Prostate gland (tissue), 2 donors: Measurements from ENCODE around the gene RIC8A. TPM values are rescaled to one million over a fixed set of nuclear protein-coding genes. Genes with fewer than 3 reads are reported as not detected.
A peak's percentile ranks its signal among the peaks of the same experiment; 100 is the strongest.

Experiments used
- DNase-seq: peaks from one replicate; pipeline ENCODE4 v3.0.0-alpha.2; 2019; ENCODE audit warnings: low spot score
- H3K27ac ChIP-seq, 2 donors: fragments of 200-600 bp; sonication (generic); 2 replicates each; pipeline ENCODE4 v1.5.1; 2017 to 2019
- H3K27me3 ChIP-seq: fragments of 200-600 bp; sonication (generic); replicated peaks from 2 replicates; pipeline ENCODE4 v1.5.1; 2019; ENCODE audit not compliant: insufficient read depth
- H3K36me3 ChIP-seq, 2 donors: fragments of 200-600 bp; sonication (generic); 1 replicate in 1 of 2; 2 replicates in 1 of 2; pipeline versions ENCODE4 v1.5.1 to v1.8.1; 2017 to 2019
- H3K4me1 ChIP-seq: fragments of 200-600 bp; sonication (generic); replicated peaks from 2 replicates; pipeline ENCODE4 v1.5.1; 2019
- H3K4me3 ChIP-seq, 2 donors: fragments of 200-600 bp; sonication (generic); 2 replicates each; pipeline ENCODE4 v1.5.1; 2017 to 2019
- H3K9me3 ChIP-seq: fragments of 200-600 bp; sonication (generic); 2 replicates; pipeline ENCODE4 v1.5.1; 2017
- CTCF ChIP-seq, 4 experiments: fragments of 200-600 bp in 2 of 4; fragments of 450-650 bp in 2 of 4; sonication (generic) in 2 of 4; IDR thresholded peaks; 1 replicate in 3 of 4; 2 replicates in 1 of 4; pipeline ENCODE4 v1.5.1; 2016 to 2019; ENCODE audit warnings: antibody characterized with exemption in 4 of 4, mild to moderate bottlenecking in 2 of 4, moderate library complexity in 2 of 4
- POLR2A ChIP-seq: fragments of 450-650 bp; IDR thresholded peaks from one replicate; pipeline ENCODE4 v1.6.1; 2016; ENCODE audit warnings: antibody characterized with exemption, mild to moderate bottlenecking
- POLR2AphosphoS5 ChIP-seq: sonication (generic); formaldehyde crosslinking; IDR thresholded peaks from one replicate; pipeline ENCODE4 v1.6.1; 2017; ENCODE audit warnings: antibody characterized with exemption
- WGBS: methylation state at CpG from one replicate; pipeline ENCODE4 v1.1.5; 2018; 5-methylcytosine and 5-hydroxymethylcytosine counted together
- intact Hi-C: fragments of 100-400 bp; cut with DNase I; formaldehyde crosslinking; loops from one replicate; pipeline ENCODE4 v1.14.2; 2022
- total RNA-seq, 2 donors: library from RNA; depleted of rRNA; stranded (reverse); fragments of >200 nt; gene quantifications; one replicate each; pipeline ENCODE4 v1.1.0, GENCODE V29; 2016

The RIC8A gene
- total RNA-seq, 2 donors from 2014 or later = 82.3 to 114 TPM

GRCh38 chr11:203056-203944 lies 4.2 kb upstream of the RIC8A start:
- H3K4me3 ChIP-seq = no peak overlapping the region
- 80% methylated on average over 7 of the region's 7 CpGs for WGBS
- peaks cover 0 to 6% of the 10 kb centered on the region in 2 donors for H3K36me3 ChIP-seq
- H3K9me3 ChIP-seq = no peaks in the 10 kb centered on the region
- H3K27me3 ChIP-seq = no peaks in the 10 kb centered on the region
- peak; percentile 1 for DNase-seq
- TF ChIP-seq POLR2A = no peak
- TF ChIP-seq CTCF (IDR thresholded peaks at IDR 0.05) = no peak
- no peak for TF ChIP-seq POLR2AphosphoS5
- no peak overlapping the region for H3K27ac ChIP-seq
- H3K4me1 ChIP-seq = peaks cover 6% of the 10 kb centered on the region
- intact Hi-C loops = loop anchor here (5.0 kb wide), 1 partner anchor 154 kb away; no protein-coding TSS in a partner anchor

- DNase-seq = peak; percentile 2
- H3K9me3 ChIP-seq = no peaks in the 10 kb centered on the region
- TF ChIP-seq POLR2AphosphoS5 (no peak), CTCF (IDR thresholded peaks at IDR 0.05) (no peak)
- peaks cover 0 to 6% of the 10 kb centered on the region in 2 donors for H3K36me3 ChIP-seq
- no peaks in the 10 kb centered on the region for H3K27me3 ChIP-seq
- WGBS = 88% methylated on average over 4 of the region's 4 CpGs
- no peak overlapping the region for H3K27ac ChIP-seq
- intact Hi-C loops = loop anchor here (5.0 kb wide), 1 partner anchor 153 kb away; no protein-coding TSS in a partner anchor
- H3K4me3 ChIP-seq = no peak overlapping the region
- H3K4me1 ChIP-seq = peaks cover 6% of the 10 kb centered on the region
These were observed 3.4 kb upstream of the RIC8A start for GRCh38 chr11:203945-204586.

GRCh38 chr11:204587-205109 lies 2.9 kb upstream of the RIC8A start:
- WGBS = 86% methylated on average over 10 of the region's 12 CpGs
- Histone ChIP-seq H3K4me3 (no peak overlapping the region), H3K27ac (no peak overlapping the region), H3K36me3 (peaks cover 0 to 6% of the 10 kb centered on the region in 2 donors), H3K4me1 (peaks cover 11% of the 10 kb centered on the region), H3K9me3 (no peaks in the 10 kb centered on the region), H3K27me3 (no peaks in the 10 kb centered on the region)
- intact Hi-C loops = loop anchor here (5.0 kb wide), 2 partner anchors 153 to 243 kb away; no protein-coding TSS in a partner anchor
- peak; percentile 3 for DNase-seq
- TF ChIP-seq POLR2A (no peak), CTCF (IDR thresholded peaks at IDR 0.05) (no peak), POLR2AphosphoS5 (no peak)

- intact Hi-C loops = loop anchor here (2.0 to 5.0 kb wide), 2 partner anchors 31 to 242 kb away; partner anchors contain the start of genes PSMD13 and SIRT3
- no peak for TF ChIP-seq POLR2A
- TF ChIP-seq CTCF (IDR thresholded peaks at IDR 0.05) = no peak
- TF ChIP-seq POLR2AphosphoS5 = no peak
- Histone ChIP-seq H3K9me3 (no peaks in the 10 kb centered on the region), H3K4me3 (peak overlapping the region in 1 of 2 donors; percentile 64), H3K4me1 (peaks cover 18% of the 10 kb centered on the region), H3K27ac (no peak overlapping the region), H3K27me3 (no peaks in the 10 kb centered on the region), H3K36me3 (peaks cover 0 to 6% of the 10 kb centered on the region in 2 donors)
- DNase-seq = peak; percentile 3
- WGBS = 83% methylated on average over 16 of the region's 16 CpGs
These were observed 2.1 kb upstream of the RIC8A start for GRCh38 chr11:205221-206001.
